ENCODE results near the gene GCH1.
A peak's percentile ranks its signal among the peaks of the same experiment; 100 is the strongest.
"Not testable (repeated sequence)": the region's sequence is repeated elsewhere in the genome, so short reads cannot be mapped to it uniquely, and the experiment has no call there.

Gene GCH1

DNA sequence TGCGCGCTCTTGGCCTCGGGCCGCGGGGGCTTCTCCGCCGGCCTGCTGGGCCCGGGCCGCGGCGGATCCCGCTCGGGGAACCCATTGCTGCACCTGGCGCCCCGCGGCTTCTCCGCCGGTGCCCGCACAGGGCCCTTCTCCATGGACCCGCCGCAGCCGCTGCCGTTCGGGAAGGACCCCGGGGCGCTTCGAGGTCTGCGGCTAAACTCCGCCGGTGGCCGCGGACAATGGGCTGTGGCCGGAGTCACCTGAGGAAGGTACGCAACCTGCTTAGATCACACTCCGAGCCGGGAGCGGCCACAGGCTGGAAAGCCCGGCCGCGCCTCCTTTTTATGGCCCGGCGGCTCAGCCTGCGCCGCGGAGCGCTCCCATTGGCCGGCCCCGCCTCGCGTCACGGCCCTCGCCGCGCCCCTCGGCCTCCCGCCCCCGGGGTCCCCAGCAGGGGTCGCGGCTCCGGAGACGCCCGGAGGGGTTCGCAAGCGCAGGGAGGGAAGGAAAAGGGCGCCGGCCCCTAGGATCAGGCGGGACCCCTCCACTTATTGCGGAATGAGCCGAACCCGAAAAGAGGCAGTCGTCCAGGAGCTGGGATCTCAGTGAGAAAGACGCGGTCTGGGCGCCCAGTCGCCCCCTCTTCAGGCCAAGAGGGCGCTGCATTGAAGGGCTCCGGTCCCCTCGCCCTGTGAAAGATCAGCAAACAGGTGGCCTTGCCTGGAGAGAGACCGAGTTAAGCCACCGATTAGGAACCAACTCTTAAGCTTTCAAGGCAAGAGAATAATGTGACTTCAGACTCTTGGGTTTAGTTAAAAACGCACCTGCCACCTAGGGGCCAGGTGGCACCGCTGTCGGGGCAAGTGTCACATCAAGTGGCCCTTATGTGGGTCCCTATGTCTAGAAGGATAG is at the start of gene GCH1:
Gene GCH1 (minus strand): TSS at position 306 of the 900 bp plus-strand sequence. CDS start 163 bp downstream, at position 143.
- DNase-seq (ENCODE audit: low read depth), result peak; percentile 30

DNA sequence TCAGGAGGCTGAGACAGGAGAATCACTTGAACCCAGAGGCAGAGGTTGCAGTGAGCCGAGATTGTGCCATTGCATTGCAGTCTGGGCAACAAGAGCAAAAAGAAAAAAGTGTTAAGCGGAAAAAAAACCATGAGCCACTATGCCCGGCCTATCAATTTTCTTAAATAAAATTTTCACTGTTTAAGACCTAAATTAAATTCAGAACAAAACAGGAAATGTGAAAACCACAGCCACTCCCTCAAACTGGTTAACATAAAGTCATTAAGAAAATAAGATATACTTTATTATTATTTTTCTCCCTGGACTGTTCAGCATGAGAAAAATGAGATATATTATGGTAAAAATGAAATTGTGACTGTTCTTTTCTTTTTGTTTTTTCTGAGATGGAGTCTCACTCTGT is 44.6 kb upstream of the GCH1 start:
- DNase-seq (ENCODE audit: low read depth), result no peak

- no peak for DNase-seq (ENCODE audit: low read depth)
These were observed 43.9 kb upstream of the GCH1 start for GRCh38 chr14:54946500-54946899.

GRCh38 chr14:54944737-54945391 is 42.2 kb upstream of the GCH1 start:
- DNase-seq (ENCODE audit: low read depth), result no peak

GRCh38 chr14:54942913-54943312 is 40.3 kb upstream of the GCH1 start:
- no peak for DNase-seq (ENCODE audit: low read depth)

DNA sequence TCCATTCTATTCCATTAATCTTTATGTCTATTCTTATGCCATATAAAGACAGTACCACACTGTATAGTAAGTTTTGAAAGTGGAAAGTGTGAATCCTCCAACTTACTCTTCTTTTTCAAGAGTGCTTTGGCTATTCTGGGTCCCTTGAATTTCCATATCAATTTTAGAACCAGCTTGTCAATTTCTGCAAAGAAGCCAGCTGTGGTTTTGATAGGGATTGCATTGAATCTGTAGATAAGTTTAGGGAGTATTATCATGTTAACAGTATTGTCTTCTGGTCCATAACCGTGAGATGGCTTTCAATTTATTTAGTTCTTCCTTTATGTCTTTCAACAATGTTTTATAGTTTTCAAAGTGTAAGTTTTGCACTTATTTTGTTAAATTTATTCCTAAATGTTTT is 34.2 kb upstream of the GCH1 start:
- no peak for DNase-seq (ENCODE audit: low read depth)

- peak; percentile 95 for DNase-seq (ENCODE audit: low read depth)
These were observed 33.3 kb upstream of the GCH1 start for GRCh38 chr14:54935958-54936357.

DNA sequence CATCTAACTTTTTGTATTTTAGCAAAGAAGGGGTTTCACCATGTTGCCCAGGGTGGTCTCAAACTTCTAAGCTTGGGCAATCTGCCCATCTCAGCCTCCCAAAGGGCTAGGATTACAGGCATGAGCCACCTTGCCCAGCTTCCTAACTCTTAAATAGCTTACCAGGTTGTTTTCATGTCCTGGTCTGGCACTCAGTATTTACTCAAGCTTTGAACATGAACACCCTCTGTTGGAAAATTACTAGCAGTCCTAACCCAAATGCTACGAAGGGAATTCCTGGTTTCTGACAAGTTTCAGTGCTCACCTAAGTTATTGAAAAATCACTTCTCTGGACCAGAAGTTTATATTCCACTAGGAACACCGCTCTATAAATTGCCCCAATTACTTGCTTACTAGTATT is 32.5 kb upstream of the GCH1 start:
- DNase-seq (ENCODE audit: low read depth), result no peak

DNA sequence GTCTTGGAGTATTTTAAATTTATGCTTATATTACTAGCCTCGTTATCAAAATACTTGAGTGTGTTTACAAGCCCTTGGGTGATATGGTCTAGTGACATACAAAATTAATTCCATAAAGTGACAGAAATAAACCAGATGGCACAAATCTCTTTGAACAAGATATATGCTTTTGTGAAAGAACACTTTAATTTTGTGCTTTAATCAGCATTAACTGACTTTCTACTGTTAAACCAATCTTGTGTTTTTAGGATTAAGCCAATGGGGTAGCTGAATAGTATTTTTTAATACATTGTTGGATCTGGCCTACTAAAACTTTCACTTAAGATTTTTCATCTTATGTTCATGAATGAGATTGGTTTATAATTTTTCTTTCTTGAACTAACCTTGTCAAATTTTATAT is 30.4 kb upstream of the GCH1 start:
- no peak for DNase-seq (ENCODE audit: low read depth)

- DNase-seq (ENCODE audit: low read depth), result no peak
These were observed 29.1 kb upstream of the GCH1 start for GRCh38 chr14:54931598-54932340.

DNA sequence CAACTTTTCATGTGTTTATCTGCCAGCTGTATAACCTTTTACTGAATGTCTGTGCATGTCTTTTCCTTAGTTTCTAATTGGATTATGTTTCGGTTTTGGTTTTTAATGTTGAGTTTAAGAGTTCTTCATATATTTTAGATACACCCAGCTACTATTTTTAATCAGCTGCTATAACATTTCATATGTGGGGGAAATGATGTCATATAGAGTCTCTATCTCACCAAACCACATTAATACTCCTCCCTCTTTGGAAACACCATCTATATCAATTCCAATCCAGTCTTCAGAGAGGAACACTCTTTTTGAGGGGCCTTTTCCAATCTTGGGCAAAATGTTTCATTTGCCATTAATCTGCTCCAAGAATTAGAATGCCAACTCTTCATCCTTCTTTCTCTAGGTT is 28.5 kb upstream of the GCH1 start:
- no peak for DNase-seq (ENCODE audit: low read depth)

- DNase-seq (ENCODE audit: low read depth), result peak; percentile 38
These were observed 26.9 kb upstream of the GCH1 start for GRCh38 chr14:54929556-54929955.

DNA sequence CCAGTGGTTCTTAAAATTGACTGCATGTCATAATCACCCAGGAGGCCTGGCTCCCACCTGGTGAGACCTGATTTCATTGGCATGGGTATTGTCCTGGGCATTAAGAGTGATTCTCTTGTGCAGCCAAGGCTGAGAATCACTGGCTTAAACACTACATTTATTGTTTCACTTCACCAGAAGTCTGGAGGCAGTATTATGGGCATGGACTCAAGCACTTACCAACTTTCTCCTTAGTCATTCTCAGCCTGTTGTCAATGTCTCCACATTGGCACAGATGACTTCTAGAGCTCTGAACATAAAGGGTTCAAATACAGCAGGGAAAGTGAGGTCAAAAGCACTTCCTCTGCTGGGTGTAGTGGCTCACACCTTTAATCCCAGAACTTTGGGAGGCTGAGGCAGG is 25.6 kb upstream of the GCH1 start:
- DNase-seq (ENCODE audit: low read depth), result no peak

- DNase-seq (ENCODE audit: low read depth), result no peak
These were observed 24.9 kb upstream of the GCH1 start for GRCh38 chr14:54927551-54927950.

- not testable (repeated sequence) for DNase-seq (ENCODE audit: low read depth)
These were observed 23.9 kb upstream of the GCH1 start for GRCh38 chr14:54926570-54926969.

GRCh38 chr14:54922598-54922997 is 20.0 kb upstream of the GCH1 start:
- no peak for DNase-seq (ENCODE audit: low read depth)

GRCh38 chr14:54920052-54920451 is 17.4 kb upstream of the GCH1 start:
- no peak for DNase-seq (ENCODE audit: low read depth)

- DNase-seq (ENCODE audit: low read depth), result no peak
These were observed 16.7 kb upstream of the GCH1 start for GRCh38 chr14:54919330-54919729.

DNA sequence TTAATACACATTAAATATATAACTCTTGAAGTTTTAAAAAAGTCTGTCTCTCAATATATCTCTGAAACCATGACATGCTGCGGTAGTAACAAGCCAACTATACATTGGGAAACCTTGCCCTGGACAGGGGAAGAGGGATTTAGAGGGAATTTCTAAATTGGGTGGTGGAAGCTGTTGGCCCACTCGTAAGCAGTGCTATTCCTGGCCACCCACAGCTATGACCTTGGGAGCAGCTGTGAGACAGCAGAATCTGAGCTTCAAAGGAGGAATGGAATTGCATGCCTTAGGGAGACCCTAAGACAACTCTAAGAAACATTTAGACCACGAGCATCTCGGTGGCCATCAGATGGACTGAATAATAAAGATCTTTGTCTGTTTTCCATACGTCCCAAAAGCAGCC is 15.8 kb upstream of the GCH1 start:
- DNase-seq (ENCODE audit: low read depth), result peak; percentile 11

DNA sequence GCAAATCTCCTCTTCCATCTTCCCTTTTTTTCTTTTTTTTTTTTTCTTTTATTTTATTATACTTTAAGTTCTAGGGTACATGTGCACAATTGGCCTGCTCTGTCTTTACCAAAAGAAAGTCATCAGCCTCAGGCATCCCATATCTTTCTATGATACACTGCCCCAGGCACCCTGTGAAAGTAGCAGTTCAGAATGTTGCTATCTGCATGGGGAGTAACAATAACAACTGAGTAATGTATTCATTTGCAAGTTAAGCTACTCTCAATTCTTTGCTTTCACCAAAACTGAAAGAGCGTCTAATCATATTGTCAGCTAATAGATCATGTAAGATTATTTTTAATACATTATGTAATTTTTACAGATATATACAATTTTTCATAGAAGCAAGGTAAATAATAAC is 13.5 kb upstream of the GCH1 start:
- DNase-seq (ENCODE audit: low read depth), result no peak

- peak; percentile 15 for DNase-seq (ENCODE audit: low read depth)
These were observed 7.4 kb upstream of the GCH1 start for GRCh38 chr14:54909817-54910558.

- not testable (repeated sequence) for DNase-seq (ENCODE audit: low read depth)
These were observed 6.3 kb upstream of the GCH1 start for GRCh38 chr14:54908973-54909372.

All from amniotic epithelial cell (primary cell).